Subcutaneous adipose tissue (tissue), 4 donors: ENCODE results near the gene ANXA9. TPM values are rescaled to one million over a fixed set of nuclear protein-coding genes. Genes with fewer than 3 reads are reported as not detected.

Experiments
- total RNA-seq, 4 donors: library from RNA; depleted of rRNA; stranded (reverse); fragments of >200 nt; gene quantifications; one replicate each; pipeline ENCODE4 v1.1.0, GENCODE V29; 2016
- TF ChIP-seq, protein P1 (sequence below): fragments of 450-650 bp; IDR thresholded peaks from one replicate; pipeline ENCODE4 v1.5.1; 2016; ENCODE audit warnings: low read depth, mild to moderate bottlenecking, control low read depth, antibody characterized with exemption, moderate library complexity

Gene ANXA9, protein sequence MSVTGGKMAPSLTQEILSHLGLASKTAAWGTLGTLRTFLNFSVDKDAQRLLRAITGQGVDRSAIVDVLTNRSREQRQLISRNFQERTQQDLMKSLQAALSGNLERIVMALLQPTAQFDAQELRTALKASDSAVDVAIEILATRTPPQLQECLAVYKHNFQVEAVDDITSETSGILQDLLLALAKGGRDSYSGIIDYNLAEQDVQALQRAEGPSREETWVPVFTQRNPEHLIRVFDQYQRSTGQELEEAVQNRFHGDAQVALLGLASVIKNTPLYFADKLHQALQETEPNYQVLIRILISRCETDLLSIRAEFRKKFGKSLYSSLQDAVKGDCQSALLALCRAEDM
- total RNA-seq, result 1 to 10 TPM in 1 of 4 donors, under 1 TPM in 1, not detected in 2; 0.68 to 1.3 TPM

DNA sequence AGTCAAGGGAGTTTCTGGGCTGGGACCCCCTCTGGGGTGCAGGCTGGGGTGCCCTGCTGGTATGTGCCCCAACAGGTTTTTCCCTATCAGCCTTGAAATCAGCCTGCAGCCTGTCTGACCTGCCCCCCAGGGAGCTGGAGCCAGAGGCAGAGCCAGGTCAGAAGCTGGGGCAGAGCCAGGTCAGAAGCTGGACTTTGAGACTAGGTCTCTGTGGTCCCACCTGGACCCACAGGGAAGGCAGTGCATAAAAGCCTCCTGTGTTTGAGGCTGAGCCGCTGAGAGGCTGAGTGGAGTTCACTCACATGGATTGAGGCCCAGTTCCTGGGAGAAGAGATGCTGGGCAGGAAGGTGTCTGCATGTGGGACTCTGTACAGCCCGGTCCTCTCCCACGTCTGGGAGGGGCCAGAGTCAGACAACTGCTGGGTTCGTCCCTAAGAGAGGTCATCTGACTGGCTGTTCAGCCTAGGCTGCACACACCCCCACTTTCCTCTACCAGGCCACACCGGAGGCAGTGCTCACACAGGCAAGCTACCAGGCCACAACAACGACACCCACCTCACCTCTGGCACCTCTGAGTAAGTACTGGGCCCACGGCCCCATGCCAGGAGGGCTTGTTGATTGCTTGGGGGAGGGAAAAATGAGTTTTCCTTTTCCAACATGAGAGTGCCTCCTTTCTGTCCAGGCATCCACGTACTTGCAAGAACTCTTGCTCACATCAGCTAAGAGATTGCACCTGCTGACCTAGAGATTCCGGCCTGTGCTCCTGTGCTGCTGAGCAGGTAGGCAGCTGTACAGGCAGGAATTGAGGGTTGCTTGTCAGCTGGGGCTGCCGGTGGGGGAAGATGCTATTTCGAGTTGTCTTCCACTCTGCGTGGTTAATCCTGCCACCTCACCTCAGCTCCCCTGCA lies at the start of gene ANXA9:
Gene ANXA9, plus strand, starts transcription at position 488 of the 908 bp plus-strand sequence. CDS start 814 bp downstream, outside the sequence.
- TF ChIP-seq, protein P1, sequence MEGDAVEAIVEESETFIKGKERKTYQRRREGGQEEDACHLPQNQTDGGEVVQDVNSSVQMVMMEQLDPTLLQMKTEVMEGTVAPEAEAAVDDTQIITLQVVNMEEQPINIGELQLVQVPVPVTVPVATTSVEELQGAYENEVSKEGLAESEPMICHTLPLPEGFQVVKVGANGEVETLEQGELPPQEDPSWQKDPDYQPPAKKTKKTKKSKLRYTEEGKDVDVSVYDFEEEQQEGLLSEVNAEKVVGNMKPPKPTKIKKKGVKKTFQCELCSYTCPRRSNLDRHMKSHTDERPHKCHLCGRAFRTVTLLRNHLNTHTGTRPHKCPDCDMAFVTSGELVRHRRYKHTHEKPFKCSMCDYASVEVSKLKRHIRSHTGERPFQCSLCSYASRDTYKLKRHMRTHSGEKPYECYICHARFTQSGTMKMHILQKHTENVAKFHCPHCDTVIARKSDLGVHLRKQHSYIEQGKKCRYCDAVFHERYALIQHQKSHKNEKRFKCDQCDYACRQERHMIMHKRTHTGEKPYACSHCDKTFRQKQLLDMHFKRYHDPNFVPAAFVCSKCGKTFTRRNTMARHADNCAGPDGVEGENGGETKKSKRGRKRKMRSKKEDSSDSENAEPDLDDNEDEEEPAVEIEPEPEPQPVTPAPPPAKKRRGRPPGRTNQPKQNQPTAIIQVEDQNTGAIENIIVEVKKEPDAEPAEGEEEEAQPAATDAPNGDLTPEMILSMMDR, result no peak

DNA sequence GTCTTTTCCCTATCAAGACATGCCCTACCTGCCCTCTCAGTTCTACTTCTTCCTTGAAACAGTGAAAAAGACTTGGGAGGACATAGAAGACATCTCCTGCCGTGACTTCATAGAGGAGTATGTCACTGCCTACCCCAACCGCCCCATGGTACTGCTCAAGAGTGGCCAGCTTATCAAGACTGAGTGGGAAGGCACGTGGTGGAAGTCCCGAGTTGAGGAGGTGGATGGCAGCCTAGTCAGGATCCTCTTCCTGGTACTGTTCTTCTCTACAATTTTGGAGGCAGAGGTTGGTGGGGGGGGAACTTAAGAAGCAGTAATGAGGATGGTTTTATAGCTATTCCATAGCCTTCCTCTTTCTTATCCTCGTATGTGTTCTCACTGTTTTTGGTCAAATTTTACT lies 37.2 kb upstream of the ANXA9 start:
- TF ChIP-seq, protein P1, result no peak

DNA sequence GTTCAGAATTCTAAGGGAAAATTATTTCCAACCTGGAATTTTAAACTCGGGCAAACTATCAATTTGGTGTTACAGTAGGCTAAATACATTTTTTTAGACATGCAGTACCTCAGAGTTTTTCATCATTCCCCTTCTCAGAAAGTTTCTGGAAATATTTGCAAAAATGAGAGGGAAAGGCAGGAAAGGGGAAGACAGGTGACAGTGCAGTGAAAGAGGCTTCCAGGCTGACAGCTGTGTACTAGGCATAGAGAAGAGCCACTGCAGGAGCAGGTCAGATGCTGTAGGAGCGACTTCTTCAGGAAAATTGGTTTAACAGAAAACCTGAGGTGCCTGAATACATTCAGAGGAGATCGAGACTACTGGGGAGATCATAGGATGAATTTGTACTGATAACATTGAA lies 27.4 kb upstream of the ANXA9 start:
- TF ChIP-seq, protein P1, result no peak

DNA sequence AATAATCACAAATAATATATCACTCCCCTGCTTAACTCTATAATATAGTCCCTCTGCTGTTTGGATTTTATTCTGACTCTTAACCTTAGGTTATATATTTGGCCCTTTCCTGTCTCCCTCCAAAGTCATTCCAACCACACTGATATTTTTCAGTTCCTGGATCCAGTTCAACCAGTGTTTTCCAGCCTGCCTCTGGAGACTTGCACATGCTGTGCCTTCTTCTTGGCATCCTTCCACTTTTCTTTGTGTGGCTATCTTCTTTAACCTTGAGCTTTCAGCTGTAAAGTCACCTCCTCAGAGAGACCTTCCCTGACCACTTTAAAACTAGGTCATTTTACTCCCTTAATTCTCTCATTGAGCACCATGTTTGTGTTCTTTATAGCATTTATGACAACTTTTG lies 26.8 kb upstream of the ANXA9 start:
- TF ChIP-seq, protein P1, result no peak

DNA sequence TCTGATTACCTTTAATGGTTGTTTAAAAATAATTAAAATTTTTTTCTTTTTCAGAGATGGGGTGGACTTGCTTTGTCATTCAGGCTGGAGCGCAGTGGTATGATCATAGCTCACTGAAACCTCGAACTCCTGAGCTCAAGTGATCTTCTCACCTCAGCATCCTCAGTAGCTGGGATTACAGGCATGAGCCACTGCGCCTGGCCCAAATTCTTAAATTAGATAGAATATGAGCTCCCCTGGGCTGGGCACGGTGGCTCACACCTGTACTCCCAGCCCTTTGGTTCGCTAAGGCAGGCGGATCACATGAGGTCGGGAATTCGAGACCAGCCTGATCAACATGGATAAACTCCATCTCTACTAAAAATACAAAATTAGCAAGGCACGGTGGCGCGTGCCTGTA lies 24.4 kb upstream of the ANXA9 start:
- TF ChIP-seq, protein P1, result no peak

DNA sequence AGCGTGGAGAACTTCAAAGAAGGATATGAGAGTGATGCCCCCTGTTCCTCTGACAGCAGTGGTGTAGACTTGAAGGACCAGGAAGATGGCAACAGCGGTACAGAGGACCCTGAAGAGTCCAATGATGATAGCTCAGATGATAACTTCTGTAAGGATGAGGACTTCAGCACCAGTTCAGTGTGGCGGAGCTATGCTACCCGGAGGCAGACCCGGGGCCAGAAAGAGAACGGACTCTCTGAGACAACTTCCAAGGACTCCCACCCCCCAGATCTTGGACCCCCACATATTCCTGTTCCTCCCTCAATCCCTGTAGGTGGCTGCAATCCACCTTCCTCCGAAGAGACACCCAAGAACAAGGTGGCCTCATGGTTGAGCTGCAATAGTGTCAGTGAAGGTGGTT lies 21.4 kb upstream of the ANXA9 start:
- TF ChIP-seq, protein P1, result no peak

DNA sequence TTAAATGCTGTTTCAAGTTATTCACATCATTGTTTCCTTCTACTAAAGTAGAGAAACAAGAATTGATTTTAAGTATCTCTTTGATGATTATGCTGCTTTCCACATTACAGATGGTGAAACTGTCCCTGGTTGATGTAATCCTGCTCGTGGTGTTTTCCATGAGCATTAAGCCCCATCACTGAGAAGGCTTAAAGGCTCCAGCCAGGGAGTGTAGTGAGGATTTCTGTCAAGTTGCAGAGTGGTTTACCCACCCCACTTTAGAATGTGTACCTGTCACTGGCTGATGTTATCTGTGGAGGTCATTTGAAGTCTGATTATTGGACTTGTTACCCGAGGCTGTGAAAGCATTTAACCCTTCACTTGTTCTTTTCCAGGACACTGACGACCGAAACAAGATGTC lies 20.3 kb upstream of the ANXA9 start:
- TF ChIP-seq, protein P1, result no peak
